Fibroblast of skin of left quadriceps (primary cell): Measurements from ENCODE around the gene LPAR1.
A peak's percentile ranks its signal among the peaks of the same experiment; 100 is the strongest.

Experiments
- DNase-seq, 2 experiments: peaks; one replicate each; pipeline ENCODE4 v3.0.0-alpha.2; 2013; ENCODE audit warnings: low read depth in 2 of 2

LPAR1 gene

GRCh38 chr9:110918316-110919049 lies 119.8 kb downstream of the LPAR1 start:
- DNase-seq, result peak; percentile 58 to 61

- DNase-seq, result no peak
Measured at GRCh38 chr9:110916403-110916802, 121.9 kb downstream of the LPAR1 start.

- no peak for DNase-seq
Measured at GRCh38 chr9:110912419-110913291, 125.6 kb downstream of the LPAR1 start.

GRCh38 chr9:110911659-110912418 lies 126.4 kb downstream of the LPAR1 start:
- DNase-seq, result peak; percentile 59 to 64

- no peak for DNase-seq
Measured at GRCh38 chr9:110908894-110909293, 129.4 kb downstream of the LPAR1 start.

- DNase-seq, result no peak
Measured at GRCh38 chr9:110900917-110901316, 137.4 kb downstream of the LPAR1 start.

GRCh38 chr9:110900456-110900855 lies 137.8 kb downstream of the LPAR1 start:
- no peak for DNase-seq

GRCh38 chr9:110898866-110899265 lies 139.4 kb downstream of the LPAR1 start:
- DNase-seq, result no peak

- DNase-seq, result no peak
Measured at GRCh38 chr9:110898358-110898757, 139.9 kb downstream of the LPAR1 start.

GRCh38 chr9:110897943-110898342 lies 140.3 kb downstream of the LPAR1 start:
- DNase-seq, result no peak

GRCh38 chr9:110895147-110895905 lies 142.9 kb downstream of the LPAR1 start:
- no peak for DNase-seq

GRCh38 chr9:110894731-110895130 lies 143.5 kb downstream of the LPAR1 start:
- no peak for DNase-seq

- DNase-seq, result no peak
Measured at GRCh38 chr9:110892689-110893088, 145.6 kb downstream of the LPAR1 start.

GRCh38 chr9:110891760-110892159 lies 146.5 kb downstream of the LPAR1 start:
- peak; percentile 65 to 69 for DNase-seq

GRCh38 chr9:110890416-110890815 lies 147.9 kb downstream of the LPAR1 start:
- no peak for DNase-seq

- DNase-seq, result no peak
Measured at GRCh38 chr9:110887276-110887675, 151.0 kb downstream of the LPAR1 start.

- DNase-seq, result no peak
Measured at GRCh38 chr9:110886832-110887231, 151.4 kb downstream of the LPAR1 start.

GRCh38 chr9:110880189-110880588 lies 158.1 kb downstream of the LPAR1 start:
- peak; percentile 76 to 77 for DNase-seq

- no peak for DNase-seq
Measured at GRCh38 chr9:110877374-110877773, 160.9 kb downstream of the LPAR1 start.

- no peak for DNase-seq
Measured at GRCh38 chr9:110876929-110877328, 161.3 kb downstream of the LPAR1 start.

GRCh38 chr9:110874963-110875674 lies 163.2 kb downstream of the LPAR1 start:
- no peak for DNase-seq
